HG03442 (cell line): ENCODE measurements around the gene PPM1L.
A peak's percentile ranks its signal among the peaks of the same experiment; 100 is the strongest.
"Not testable (repeated sequence)": the region's sequence is repeated elsewhere in the genome, so short reads cannot be mapped to it uniquely, and the experiment has no call there.

Experiments used
- ATAC-seq: cut with Tn5 transposase; IDR thresholded peaks from one replicate; pipeline ENCODE4 v1.9.1; 2021; ENCODE audit warnings: mild to moderate bottlenecking, moderate library complexity; ENCODE audit not compliant: unreplicated experiment

Gene PPM1L

DNA sequence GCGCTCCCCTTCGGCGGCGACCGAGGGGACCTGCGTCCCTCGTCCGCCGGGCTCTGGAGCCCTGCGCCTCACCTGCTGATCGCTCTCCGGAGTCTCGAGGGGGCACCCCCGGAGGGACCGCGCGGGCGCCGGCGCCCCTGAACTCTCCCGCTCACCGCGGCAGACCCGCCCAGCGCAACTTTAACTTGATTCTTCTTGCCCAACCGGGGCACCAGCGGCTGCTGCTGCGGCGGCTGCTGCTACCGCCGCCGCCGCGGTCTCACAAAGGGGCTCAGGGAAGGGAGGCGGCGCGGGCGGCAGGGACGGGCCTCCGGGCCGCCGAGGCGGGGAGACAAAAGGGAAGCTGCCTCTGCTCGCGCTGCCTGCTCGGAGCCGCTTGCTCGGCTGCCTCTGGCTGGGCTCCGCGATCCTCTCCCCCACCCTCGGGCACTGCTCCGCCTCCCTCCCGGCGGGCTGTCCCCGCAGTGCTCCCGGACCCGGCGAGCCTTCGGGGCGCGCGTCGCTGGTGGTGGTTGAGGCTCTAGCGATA, at the start of gene PPM1L:
Gene PPM1L (plus strand): TSS at position 456 of the 529 bp plus-strand sequence.
- ATAC-seq: peak; percentile 40

DNA sequence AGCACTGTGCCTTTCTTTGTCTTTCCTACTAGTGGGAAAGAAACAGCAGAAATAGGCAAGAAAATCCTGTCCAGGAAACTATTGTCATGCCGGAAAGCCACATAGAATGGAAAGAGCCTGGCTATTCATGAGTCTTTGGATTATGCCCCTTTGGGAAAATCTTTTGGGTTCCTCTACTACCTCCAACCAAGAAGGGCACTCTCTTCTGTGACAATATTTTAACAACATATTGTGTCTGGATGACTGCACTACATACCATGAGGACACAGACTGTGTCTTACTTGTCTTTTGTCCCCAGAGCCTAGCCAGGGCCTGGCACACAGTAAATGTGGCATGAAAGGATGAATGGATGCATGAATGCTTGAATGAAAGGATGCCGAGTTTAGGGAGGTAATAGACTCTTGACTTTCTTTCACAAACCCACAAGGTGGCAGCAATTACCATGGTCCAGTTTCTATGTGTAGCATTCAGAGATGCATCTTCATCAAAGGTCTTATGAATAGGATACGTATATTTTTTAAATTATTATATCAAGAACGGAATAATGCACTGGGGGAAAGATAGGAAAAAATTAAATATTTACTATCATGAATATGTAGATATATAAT, 48.7 kb upstream of the PPM1L start:
- ATAC-seq: no peak

DNA sequence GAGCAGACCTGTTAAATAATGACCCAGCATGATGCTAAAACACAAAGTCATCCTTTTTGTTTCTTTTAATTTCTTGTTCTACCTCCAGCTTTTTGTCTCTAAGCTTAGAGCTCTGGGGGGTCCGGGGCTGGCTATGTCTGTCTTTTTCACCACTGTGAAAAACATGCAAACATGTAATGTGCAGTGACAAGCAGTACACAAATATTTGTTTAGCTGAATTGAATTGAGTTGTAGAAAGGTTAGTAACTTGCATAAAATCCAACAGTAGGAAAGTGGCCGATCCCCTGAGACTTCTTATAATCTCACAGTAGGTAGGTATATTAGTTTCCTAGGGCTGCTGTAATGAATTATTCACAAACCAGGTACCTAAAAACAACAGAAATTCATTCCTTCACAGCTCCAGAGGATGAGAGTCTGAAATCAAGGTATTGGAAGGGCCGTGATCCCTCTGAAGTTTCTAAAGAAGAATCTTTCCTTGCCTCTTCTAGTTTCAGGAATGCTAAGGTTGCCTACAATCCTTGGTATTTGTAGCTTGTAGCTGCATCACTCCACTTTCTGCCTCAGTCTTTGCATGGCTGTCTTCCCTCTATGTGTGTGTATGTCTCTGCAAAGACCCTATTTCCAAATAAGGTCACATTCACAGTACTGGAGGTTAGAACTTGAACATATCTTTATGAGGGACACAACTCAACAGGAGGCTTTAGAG, 46.4 kb upstream of the PPM1L start:
- no peak for ATAC-seq

DNA sequence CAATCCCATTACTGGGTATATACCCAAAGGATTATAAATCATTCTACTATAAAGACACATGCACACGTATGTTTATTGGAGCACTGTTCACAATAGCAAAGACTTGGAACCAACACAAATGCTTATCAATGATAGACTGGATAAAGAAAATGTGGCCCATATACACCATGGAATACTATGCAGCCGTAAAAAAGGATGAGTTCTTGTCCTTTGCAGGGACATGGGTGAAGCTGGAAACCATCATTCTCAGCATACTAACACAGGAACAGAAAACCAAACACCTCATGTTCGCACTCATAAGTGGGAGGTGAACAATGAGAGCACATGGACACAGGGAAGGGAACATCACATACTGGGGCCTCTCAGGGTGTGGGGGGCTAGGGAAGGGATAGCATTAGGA, 42.9 kb upstream of the PPM1L start:
- ATAC-seq: not testable (repeated sequence)

DNA sequence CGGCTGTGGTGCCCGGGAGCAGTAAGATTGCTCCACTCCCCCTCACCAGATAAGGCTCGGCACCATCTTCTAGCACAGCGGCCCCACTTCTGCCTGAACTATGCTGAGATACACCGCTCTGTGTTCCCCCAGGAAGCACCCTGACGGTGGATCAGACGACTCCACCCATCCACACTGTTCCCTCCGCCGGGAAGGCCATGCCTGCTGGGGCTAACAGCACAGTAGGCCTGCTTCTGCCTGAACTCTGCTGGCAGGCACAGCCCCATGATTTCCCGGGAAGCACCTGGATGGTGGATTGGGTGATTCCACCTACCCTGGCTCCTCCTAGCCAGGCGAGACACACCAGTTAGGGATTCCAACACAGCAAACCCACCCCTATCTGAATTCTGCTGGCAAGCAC, 36.3 kb upstream of the PPM1L start:
- ATAC-seq: no peak

DNA sequence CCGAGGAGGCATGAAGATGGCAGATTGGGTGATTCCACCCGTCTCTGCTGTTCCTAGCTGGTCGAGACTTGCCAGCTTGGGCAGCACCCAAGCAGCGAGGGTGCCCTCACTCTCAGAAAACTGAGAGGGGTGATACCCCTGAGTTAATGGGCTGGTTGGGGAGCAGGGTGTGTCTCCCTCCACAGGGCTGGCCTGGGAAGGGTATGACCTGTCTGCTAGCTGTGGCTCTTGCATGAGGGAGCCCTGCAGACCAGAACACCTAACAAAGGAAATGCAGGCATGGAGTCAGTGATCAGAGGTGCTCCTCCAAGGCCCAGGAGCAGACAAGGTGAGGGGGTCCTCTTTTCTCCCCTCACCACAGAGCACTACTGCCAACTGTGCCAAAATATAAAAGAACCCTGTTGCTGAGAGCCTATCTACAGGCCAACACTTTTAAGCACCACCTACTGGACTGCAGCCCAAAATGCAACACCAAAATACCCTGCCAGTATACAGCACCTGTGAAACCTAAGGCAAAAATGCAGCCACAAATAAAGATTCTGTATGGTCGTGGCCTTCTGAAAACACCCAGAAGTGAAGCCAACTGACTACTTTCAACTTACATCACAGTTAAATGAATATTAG, 35.8 kb upstream of the PPM1L start:
- peak; percentile 43 for ATAC-seq

DNA sequence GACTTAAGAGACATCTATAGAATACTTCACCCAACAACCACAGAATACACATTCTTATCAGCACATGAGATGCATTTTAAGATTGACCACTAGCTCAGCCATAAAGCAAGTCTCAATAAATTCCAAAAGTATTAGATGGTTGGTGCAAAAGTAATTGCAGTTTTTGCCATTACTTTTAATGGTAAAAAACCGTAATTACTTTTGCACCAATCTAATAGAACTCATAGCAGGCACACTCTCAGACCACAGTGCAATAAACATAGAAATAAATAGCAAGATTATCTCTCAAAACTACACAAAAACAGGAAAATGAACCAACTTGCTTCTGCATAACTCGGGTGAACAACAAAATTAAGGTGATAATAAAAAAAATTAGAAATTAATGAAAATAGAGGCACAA, 33.7 kb upstream of the PPM1L start:
- ATAC-seq: no peak

DNA sequence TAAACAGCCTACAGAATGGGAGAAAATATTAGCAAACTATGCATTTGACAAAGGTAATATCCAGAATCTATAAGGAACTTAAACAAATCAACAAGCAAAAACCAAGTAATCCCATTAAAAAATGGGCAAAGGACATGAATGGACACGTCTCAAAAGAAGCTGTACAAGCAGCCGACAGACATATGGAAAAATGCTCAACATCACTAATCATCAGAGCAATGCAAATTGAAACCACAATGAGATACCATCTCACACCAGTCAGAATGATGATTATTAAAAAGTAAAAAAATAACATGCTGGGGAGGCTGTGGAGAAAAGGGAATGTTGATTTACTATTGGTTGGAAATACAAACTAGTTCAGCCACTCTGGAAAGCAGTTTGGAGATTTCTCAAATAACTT, 30.7 kb upstream of the PPM1L start:
- no peak for ATAC-seq

DNA sequence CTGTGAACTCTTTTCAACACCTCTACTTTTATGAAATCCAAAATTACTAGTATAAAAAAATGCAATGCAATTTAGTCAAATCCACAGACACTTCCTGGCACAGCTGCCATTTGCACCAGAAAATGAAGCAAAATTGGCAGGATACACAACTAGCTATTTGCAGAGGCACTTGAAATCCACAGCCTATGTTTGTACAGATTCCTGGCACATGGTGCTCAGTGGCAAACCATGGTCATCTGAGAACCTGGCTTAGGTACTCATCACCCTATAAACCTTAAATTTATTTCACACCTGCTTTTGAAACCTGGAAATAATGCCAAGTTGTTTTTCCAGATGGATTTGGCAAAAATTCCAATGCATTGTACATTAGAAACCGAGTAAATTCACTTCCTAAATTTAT, 20.2 kb upstream of the PPM1L start:
- ATAC-seq: no peak

DNA sequence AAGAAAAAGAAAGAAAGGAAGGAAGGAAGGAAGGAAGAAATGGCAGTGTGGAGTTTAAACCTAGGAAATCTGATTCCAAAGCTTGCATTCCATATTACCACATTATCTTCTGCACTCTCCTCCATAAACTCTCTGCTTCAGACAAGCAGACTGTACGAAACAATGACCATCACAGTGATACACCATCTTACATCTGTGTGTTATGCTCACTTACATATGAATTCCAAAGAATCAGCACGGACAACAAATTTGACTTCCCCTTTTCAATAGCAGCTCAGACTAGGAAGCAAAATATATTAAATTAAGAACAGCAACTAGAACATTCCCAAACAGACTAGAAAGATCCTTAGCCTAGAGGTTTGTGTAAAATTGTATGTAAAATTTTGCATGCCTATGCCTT, 18.0 kb upstream of the PPM1L start:
- no peak for ATAC-seq

DNA sequence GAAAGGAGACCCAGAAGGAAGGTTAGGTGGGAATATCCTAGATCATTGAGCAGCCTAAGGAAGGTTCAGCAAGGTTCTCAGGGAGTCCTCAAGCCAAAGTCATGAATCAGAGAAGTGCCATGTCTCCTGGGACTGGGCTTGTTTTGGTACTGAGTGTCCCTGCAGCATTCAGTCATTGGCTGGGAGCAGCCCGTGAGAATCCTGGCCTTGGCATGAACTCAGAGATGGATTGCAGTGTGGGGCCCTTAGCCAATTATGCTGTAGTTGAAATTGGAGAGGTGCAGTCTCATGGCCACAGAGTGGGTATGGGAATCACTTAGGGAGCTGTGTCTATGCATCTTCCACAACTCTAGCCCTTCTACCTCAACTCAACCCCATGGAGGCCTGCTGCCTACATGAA, 17.0 kb upstream of the PPM1L start:
- no peak for ATAC-seq

DNA sequence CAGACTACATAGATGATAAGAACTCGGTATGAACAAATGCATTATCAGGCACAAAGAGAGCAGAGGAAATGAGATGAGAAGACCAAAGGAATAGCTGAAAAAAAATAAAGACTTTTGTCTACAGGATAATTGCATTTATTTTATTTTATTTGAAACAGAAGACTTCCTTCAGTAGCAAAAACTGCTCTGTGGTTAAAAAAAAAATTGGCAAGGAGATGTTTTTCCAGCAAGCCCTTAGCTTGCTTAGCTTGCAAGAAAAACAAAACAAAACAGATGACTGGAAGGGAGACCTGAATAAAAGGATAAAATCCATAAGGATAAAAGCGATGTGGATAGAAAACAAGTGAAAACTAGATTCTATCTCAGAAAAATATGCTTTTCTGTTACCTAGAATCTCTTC, 9.1 kb upstream of the PPM1L start:
- ATAC-seq: no peak

DNA sequence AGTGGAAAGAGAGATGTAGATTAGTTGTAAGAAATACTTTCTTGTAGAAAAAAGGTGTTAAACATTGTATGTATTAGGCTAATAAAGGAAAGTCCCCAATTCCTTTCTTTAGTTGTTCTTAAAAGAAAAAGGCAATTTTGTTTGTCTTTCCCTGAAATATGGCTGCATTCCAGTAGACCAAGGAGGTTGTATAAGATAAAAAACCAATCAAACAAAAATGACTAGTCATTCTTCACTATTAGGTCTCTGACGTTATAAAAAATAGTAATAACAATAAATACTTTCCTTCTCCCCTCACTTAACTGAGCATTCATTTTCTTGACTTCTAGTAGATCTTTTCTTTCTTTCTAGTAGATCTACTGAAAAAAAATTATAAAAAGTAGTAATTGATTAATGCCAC, 8.6 kb upstream of the PPM1L start:
- ATAC-seq: no peak

DNA sequence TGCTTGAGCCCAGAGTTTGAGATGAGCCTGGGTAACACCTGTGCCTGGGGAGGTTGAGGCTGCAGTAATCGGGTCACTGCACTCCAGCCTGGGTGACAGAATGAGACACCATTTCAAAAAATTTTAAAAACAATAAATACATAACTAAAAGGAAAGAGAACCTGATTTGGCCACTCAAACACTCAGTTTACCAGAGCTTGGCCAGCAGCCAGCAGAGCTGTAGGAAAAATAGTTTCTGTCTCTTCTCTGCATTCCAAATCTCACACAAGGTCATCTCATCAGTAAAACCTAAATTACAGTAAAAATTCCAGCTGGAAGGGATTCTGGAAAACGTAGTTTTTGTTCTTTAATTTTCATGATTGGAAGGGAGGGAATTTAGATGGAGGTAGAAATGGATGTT, 7.8 kb upstream of the PPM1L start:
- no peak for ATAC-seq

DNA sequence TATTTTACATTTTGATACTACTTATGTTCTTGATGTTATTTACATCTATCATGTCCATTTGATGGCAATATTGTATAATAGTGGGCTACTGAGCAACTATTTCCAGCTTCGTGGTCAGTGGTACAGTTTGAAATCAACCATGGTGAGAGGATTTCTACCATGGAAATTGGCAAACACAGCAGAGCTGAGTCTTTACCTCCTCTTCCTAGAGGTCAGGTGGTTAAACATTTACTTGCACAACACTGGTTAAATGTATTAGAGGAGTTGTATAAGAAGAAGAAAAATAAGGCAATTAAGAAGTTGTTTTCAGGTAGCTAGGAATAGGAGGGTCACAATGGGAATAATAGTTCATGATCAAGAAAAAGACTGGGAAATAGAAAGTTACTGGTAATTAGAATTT, 7.2 kb upstream of the PPM1L start:
- no peak for ATAC-seq

DNA sequence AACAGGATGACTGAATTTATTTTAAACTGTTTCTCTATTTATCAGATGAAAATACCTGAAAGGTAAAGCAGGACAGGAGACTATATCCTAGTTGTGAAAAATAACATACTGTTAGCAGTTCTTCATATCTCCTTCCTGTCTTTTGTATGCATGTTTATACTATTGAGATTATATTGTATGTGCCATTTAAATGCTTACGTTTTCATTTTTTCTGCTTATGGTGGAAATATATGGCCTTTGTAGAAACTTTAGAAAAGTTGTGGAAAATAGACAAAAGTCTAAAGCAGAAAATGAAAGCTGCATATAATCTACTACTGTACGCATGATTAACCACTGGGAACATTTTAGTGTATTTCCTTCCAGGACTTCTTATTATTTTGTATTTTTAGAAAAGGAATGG, 2.1 kb upstream of the PPM1L start:
- ATAC-seq: no peak

DNA sequence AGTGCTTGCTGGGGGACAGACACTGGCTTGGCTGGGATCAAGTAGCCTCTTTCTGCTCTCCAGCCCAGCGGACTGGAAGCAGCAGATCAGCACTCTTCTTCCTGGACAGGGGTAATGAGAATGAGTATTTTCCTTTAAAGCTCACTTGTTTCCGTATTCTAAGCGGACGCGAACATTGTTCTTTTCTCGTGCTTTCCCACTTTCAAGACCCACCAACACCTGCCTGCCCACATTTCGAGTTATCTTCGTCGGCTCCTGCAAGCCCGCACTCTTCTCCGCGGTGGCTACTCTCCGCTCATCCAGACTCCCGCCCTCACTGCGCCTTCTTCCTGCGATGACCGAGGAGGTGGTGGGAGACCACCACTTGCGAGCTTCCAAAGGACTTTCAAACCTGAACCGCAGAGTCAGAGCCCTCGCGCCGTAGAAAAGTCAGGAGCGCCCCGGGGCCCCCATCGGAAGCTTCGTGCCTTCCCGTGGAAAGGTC, 1.6 kb upstream of the PPM1L start:
- no peak for ATAC-seq

DNA sequence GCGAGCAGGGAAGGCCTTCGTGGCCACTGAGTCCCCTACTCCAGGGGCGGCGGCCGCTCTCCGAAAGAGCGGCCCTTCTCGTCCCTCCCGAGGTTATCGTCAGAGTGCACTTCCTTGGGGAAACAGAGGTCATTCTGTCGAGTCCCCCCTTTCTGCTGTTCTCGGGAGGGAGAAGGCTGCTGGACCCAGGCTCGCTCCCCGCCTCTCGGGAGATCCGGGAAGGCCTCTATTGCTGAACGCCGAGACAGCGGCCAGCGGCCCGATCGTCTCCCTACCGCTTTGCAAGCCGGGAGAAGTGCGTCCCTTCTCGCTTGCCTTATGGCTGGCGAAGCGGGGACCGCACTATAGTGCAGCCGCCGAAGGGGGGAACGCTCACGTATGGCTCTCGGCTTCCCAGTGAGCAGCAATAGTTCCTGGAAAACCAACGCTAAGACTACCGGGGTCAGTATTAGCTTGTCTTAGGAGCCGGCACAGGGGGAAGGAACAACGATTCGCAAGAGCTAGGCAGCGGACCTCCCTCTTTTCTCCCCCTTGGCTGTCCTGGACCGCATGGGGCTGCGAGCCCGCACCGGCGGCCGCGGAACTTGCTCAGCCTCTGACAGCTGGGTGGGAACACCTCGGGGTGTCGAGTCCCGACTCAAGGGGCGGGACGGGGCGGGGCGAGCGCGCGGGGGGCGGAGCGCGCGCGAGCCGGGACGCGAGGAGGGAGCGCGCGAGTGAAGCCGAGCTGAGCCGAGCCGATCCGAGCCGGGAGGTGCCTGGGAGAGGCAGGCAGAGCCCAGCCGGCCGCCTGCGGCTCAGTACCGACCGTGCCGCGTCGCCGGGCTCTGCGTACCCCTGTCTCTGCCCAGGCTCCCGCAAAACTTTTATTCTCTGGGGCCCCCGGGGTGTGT, 930 bp upstream of the PPM1L start:
- peak; percentile 87 for ATAC-seq

DNA sequence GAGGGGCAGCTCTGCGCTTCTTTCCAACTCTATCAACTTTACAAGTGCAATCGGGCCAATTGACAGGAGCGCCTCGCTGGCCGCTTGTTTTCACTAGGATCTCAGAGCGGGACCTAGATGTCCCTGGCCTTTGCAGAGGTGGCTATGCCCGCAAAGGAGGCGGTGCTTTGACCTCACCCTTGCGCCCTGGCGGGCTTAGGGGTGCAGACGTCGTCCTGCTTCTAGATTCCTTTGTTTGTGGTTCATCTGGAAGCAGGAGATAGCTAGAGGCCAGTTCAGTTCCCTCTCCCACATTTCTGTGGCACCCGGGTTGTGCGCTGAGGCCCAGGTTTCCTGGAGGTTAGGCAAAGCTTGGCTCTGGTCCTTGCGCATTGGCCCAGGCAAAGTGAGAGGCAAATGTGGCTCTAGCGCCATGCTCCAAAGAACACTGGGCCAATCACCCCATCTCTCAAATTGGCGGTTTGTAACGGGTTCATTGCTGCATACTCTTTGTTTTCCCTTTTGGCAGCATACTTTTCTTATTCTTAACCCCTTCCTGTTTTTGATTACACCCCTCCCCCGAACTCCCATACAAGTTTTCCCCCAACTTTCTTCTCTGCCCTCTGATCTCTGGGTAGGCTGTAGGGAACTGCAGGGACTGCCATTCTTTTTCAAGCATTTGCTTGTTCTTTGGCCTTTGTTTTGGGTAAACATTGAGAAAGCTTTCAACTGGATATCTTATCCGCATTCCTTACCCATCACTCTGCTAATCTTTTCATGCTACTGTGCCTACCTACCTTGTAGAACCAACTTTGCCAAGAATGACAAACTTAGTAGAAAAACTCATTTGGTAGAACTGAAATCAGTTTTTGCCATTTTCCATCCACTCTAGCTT, 1.4 kb downstream of the PPM1L start:
- ATAC-seq: no peak

DNA sequence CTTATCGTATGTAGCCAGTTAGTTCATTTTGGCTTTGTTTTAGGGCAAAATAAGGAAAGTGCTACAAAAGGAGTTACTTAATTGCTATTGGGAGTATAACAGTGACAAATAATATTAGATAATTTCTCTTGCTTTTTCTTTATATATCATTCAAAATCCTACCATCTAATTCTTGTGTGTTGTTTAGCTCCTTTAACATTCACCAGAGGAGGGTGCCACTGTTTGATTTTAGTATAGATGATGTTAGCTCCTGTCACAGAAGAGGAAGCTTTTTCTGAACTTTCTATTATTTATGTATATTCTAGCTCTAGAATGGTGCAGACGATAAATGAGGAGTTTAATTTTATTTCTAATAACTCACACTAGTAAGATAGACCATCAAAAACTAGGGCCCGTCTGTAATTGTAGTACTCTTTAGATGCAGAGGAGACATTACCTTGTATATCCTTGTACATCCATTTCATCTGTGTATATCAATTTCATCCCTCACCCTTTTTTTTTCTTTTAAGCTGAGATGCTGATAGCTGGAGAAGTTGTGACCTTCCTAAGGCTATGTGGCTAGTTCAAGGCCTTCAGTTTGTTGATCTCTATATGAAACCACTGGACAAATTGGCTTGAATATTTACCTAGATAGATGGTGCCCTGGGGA, 3.0 kb downstream of the PPM1L start:
- no peak for ATAC-seq
